ENCODE data around the gene EPHB2.
"Not testable (repeated sequence)": the region's sequence is repeated elsewhere in the genome, so short reads cannot be mapped to it uniquely, and the experiment has no call there.

Gene EPHB2

DNA sequence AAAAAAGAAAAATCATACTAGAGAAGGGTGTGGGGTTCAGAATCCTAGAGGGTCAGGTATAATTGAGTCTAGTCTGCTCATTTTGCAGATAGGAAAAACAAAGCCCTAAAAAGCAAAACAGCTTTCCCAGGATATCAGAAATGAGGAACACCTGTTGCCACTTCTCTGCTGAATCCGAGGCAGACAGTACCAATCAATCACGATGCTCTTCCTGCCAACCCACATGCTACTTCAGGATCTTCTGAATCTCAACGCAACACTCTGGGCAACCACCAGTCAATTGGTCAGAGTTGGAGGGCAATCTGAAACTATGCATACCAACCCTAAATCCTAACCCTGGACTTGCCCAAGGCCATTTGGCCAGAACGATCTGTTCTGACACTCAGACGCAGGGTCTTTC is 128.3 kb downstream of the EPHB2 start:
- DNase-seq (ENCODE audit: low read depth) = no peak

DNA sequence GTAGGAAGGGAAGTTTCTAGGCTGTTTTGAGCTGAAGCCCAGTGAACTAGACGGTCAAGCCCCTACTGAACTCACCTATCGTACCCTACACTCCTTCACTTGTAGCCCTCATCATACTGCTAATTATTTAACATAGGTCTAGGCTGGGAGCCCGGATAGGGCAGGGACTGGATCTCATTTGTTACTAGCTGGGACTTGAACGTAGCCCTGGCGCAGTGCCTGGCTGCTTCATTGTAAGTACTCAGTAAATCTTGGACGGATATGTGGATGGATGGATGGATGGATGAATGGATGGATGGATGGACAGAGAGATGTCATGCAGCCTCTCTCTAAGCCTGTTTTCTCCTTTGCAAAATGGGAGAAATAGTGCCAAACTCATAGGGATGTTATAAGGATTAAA is 129.2 kb downstream of the EPHB2 start:
- DNase-seq (ENCODE audit: low read depth) = no peak

DNA sequence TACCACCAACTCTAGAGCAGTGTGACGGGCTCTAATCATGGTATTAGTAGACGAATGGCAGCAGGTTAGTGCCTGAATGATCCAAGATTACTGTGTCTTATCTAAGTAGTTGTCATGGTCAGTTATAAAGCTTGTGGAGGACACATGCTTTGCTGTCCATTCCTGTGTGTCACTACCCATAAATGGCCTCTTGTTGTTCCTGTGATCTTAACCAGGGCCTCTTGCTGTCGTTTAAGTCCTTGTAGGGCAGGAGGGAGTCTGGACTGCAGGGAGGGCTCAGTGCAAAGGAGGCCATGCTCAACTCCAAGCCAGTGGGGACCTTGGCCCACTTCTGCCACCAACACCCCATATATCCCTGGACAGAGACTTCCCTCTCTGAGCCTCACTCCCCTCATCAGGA is 130.5 kb downstream of the EPHB2 start:
- no peak for DNase-seq (ENCODE audit: low read depth)

DNA sequence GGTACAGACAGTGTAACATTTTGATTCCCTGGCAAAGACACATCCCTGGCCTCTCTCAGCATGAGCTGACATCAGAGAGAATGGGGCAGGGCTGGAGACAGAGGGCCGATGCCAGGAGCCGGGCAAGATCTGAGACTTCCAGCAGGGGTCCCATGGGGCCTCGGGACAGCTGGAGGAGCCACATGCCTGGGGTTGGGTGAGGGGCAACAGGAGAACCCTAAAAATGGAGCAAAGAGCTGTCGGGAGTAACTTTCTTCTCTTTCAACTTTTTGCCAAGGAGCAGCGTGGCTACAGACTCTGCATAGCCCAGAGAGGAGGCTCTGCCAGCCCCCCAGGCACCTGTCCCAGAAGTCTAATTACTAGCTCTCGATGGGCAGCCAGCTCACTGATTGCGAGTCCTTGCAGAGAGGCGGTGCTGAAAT is 131.2 kb downstream of the EPHB2 start:
- DNase-seq (ENCODE audit: low read depth) = no peak

DNA sequence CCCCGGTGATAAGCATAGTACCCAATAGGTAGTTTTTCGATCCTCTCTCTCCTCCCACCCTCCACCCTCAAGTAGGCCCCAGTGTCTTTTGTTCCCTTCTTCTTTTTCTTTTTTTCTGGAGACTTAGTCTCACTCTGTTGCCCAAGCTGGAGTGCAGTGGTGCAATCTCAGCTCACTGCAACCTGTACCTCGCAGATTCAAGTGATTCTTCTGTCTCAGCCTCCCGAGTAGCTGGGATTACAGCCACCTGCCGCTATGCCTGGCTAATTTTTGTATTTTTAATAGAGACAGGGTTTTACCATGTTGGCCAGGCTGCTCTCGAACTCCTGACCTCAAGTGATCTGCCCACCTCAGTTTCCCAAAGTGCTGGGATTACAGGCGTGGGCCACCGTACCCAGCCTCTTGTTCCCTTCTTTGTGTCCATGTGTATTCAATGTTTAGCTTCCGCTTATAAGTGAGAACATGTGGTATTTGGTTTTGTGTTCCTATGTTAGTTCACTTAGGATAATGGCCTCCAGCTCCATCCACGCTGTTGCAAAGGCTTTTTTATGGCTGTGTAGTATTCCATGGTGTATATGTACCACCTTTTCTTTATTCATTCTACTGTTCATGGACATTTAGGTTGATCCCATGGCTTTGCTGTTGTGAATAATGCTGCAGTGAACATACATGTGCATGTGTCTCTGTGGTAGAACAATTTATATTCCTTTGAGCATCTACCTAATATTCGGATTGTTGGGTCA is 133.0 kb downstream of the EPHB2 start:
- DNase-seq (ENCODE audit: low read depth) = not testable (repeated sequence)

DNA sequence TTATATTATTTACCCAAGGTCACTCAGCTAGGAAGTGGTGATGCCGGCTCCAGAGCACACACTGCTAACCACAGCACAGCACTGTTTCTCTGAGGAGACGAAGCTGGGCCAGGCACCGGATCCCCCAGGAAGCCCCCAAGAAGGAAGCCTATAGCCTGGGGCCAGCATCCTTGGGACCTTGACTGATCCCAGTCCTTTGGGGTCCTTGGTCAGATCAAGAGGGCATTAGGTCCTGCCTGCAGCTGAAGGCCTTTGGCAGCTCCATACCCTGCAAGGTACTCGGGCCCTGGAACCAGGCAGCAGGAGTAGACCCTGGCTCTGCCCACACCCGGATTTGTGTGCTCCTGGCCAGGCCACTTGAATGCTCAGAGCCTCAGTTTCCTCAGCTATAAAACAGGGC is 134.0 kb downstream of the EPHB2 start:
- no peak for DNase-seq (ENCODE audit: low read depth)

DNA sequence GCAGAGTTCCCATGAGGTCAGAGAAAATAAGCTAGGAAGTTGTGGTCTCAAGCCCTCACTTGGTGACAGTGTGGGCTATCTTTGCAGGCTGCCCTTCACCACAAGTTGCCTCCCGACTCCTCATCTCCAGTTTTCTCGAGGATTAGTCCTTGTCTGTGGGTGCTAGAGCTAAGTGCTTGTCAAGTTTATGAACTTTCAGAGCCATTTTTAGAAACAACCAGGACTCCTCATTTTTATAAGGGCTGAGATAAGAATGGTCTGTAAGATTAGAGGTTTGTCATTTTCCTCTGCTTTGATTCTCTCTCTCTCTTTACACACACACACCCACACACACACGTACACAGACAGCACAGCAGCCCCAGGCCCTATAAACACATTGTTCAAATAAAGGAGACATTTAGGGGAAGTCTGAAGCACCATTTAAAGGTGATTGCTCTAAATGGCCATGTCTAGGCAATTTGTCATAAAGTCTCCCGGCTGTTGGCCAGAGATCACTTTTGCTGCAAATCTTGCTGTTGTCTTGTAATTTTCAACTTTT is 134.8 kb downstream of the EPHB2 start:
- no peak for DNase-seq (ENCODE audit: low read depth)

DNA sequence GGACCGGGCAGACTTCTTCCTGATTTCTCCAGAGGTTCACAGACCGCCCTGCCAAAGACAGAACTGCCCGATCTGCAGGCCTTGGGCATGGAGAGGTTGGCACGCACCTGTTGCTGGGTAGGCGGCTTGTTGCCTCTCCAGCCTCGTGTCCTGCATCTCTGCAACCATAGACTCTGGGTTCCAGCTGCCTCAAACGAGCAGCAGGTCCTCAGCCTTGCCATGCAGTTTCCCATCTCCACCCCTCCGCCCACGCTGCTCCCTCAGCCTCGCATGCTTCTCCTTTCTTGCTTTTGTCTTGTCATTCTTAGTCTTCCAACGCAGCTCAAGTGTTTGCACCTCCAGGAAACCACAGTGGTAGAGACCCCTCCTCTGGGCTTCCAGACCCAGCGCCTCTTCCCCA is 135.8 kb downstream of the EPHB2 start:
- DNase-seq (ENCODE audit: low read depth) = no peak

DNA sequence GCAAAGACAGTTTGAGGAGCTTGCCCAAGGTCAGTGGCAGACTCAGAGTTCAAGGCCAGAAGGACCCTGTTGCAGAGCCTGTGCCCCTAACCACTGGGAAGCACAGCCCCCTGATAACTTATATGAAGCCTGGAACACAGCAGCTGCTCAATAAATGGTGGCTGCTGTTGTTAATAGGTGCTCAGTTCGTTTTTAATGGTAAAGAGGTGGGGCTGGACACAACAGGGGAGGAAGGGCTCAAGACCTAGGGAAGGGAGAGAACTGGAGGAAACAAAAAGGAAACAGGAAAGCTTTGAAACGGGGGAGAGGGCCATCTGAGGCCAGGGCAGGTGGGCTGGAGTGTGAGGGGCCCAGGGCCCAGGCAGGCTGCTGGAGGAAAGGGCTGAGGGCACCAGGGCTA is 136.6 kb downstream of the EPHB2 start:
- no peak for DNase-seq (ENCODE audit: low read depth)

DNA sequence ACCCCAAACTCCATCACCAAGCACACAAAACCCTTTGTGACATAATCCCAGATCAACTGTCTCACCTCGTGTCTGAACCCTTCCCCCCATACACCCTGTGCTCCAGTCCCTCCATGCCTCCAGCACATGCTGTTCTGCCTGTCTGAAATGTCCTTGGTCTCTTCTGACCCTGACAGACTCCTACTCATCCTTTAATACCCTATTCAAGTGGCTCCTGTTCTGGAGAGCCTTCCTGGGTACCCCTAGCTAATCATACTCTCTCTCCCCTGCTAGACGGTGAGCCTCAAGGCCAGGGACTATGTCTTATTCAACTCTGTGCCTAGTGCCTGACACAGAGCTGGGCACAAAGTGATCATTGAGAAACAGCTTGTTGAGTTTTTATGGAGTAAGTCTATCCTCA is 137.1 kb downstream of the EPHB2 start:
- DNase-seq (ENCODE audit: low read depth) = no peak

DNA sequence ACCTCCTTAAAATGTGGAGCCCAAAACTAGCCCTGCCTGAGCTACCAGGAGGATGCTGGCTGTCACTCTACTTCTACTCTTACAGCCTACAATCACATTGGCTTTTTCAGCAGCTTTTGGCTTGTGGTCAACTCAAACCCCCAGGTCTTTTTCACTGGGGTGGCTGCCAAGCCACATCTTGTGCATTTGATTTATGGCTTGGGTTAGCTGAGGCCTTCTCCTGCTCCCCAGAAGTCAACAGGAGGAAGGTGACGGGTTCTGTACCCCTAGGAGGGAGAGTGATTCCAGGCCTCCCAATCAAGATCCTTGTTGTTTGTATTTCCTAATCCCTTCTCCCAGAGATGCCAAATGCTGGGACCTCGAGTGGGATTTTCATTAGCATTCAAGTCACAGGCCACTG is 137.8 kb downstream of the EPHB2 start:
- no peak for DNase-seq (ENCODE audit: low read depth)

DNA sequence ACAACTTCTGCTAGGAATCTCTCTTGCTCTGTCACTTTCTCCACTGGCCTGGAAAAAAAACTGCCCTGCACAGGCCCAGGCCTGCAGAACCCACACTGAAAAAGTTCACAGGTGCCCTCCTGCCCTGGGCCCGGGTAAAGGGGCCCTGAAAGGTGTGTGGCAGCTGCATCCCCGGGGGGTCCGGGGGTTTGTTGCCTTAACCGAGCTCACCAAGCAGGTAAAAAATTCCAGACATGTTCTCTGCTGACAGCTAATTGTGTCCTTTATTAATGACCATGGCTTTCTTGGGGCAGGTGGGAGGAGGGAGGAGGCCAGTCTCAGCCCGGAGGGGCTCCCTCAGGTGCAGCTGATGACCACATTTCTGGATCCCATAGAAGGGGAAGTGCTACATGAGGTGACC is 139.1 kb downstream of the EPHB2 start:
- DNase-seq (ENCODE audit: low read depth) = no peak

DNA sequence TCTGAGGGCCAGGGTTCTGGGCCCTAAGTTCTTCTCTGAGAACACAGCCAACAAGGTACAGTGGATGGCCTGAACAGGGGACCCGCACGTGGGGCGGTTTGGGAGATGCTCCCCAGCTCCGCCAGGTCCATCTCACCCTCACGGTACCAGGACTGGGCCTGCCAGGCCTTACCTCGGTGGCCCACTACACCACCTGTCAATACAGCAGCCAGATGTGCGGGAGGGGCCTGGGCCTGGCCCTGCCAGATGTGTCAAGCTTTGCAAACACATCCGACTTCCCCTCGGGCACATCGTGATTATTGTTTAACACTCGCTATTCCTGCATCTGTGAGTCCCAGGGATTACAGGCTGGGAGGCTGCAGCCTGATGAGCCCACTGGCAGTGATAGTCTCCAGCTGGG is 139.6 kb downstream of the EPHB2 start:
- DNase-seq (ENCODE audit: low read depth) = no peak

DNA sequence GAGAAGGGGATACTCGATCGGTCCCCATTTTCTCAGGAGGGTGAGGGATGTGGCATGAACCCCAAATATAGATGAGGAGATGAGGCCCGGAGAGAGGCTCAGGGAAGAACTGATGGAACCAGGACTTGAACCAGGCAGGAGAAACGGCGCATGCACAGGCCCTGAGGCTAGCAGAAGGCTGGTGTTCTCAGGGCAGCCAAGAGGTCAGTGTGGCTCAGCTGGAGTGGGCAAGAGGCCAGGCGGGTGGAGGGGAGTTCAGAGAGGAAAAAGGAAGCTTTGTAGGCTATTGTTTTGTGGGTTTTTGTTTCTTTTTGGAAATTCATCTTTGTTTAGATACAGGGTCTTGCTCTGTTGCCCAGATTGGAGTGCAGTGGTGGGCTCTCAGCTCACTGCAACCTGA is 140.0 kb downstream of the EPHB2 start:
- DNase-seq (ENCODE audit: low read depth) = no peak

DNA sequence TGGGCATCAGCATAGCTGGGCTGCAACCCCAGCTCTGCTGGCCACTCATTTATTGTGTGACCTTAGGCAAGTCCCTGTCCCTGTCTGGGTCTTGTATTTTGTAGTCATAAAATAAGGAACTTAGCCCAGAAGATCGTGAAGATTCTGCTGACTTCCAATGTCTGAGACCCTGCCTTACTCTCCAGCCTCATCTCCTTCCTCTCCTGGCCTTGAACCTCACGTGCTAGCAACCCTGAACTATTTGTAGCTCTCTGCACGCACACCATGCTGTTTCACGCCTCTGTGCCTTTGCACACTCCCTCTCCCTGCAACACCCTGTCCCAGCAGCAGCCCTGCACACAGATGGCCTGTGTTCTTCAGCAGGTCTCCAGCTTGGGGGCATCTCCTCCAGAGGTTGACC is 140.9 kb downstream of the EPHB2 start:
- DNase-seq (ENCODE audit: low read depth) = no peak

DNA sequence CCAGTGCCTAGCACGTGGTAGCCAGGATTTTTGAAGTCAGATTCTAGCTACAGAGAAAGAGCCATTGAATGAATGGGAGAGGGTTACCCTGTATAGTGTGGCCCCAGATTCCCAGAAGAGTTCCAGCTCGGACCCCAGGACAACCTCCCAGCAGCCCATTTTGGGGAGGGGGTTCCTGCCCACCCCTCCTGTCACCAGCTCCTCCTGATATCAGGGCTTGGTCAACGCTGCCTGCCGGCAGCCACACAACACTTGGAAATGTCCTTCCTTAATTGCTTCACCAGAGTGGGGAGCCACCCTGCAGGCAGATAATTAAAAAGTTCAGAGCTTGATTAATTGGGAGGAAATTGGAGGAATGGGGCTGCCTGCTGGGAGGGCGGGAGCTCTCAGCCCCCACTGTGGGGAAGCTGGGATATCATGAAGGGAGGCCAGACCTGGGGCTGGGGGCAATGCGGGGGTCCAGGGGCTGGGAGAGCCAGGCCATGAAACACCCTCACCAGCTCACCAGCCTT is 141.6 kb downstream of the EPHB2 start:
- no peak for DNase-seq (ENCODE audit: low read depth)

DNA sequence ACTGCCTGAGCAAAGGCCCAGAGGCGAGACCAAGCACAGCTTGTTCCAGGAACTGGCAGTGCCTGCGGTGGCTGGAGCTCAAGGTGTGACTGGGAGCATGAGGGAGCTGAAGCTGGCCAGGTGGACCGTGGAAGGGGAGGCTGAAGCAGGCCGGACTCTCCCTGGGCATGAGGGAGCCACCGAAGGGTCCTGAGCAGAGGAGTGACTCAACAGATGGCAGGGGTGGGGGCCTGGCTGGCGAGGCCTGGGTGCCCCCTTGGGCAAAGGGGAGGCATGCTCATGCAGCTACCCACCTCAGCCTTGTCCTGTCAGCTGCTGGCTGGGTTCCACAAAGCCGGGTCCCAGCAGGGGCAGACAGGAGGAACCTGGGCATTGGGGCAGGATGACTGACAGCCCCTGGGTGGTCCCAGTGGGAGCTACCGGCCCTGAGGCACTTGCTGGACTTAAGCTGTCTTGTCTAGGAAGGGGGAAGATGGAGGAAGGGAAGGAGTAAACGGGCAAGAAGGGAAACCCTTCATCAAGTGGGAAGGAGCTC is 143.1 kb downstream of the EPHB2 start:
- no peak for DNase-seq (ENCODE audit: low read depth)

DNA sequence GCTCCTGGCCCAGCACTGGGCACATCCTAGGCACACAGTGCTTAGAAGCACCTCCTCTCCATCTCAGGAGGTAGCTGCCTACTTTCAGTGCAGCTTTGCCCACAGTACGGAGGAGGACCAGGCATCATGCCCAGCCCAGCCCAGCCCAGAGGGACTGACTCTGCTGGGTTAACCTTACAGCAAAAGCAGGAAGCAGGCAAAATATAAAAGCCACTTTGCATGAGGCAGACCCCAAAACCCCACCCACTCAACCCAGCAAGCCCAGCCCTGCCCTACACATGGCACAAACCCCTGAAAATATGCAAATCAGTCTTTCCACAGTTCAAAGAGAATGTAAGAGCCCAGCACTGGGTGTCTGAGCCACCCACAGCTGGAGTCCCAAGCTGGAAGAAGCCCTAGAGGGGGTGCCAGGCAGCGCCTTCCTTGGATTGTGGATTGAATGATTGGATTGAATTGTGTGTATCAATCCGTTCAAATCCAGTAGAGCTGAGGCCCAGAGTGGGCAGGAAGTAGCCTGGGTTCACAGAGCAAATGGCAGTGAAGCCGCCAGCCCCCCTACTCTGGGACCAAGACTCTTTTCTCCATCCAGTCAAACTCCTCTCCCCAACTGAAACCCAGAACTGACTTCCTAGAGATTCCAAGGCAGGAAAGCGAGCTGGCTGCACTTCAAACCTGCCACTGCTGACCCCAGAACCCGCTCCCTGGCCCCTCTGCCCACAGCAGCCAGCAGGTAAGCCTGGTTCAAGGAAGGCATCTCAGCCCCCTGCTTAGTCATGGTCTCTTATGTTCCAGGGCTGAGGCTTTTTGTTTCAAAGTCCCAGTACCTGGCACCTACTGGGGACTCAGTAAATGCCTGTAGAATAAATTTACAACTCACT is 144.3 kb downstream of the EPHB2 start:
- no peak for DNase-seq (ENCODE audit: low read depth)

DNA sequence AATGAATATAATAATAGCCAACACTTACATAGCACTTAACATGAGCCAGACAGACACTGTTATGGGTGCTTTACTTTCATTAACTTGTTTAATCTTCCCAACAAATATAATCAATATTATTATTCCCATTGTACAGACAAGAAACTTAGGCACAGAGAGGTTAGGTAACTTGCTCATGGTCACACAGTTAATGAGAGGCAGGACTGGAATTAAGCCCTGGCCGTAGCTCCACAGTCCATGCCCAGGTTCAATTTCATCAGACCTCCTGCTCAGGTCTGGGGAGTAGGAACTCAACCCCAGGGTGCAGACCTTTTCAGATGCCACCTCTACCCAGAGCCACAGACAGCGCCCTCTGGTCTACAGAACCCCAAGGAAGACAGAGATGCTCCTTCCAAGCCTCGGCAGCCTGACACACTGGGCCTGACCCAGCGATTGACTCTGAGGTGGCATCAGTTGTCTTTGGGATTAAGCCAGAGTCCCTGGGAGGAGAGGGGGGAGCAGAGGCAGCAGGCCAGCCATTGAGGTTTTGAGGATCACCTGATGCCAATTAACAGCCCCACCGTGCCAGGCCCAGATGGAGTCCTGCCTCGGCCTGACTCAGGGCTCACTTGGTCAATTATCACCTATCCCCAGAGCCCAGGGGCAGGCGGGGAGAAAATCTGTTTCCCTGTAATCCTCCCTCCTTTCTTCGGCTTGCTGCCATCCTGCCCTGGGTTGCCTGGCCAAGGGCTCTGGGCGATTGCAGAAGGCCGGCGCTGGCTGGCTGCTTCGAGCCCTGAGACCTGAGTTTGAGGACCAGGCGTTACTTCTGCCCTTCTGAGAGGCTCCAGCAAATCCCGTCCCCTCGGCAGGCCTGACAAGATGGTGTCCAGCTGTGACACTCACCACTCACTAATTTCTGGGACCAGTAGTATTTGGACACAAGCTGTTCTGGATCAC is 145.3 kb downstream of the EPHB2 start:
- no peak for DNase-seq (ENCODE audit: low read depth)

DNA sequence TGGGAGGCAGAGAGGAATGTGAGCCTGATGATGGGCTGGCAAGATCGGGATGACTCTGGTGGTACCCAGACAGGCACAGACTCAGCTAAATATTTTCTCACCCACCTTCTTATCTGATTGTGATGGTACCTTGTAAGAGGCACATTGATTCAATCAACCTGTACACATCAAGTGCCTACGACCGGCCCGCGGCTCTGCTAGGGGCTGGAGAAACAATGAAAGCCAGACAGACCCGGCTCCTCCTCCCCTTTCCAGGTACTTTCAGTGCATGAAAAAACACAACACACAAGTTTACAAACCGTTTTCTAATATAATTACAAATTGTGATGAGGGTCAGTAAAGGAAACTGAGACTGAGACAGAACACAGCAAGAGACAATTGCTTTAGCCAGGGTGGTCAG is 147.0 kb downstream of the EPHB2 start:
- DNase-seq (ENCODE audit: low read depth) = no peak

DNA sequence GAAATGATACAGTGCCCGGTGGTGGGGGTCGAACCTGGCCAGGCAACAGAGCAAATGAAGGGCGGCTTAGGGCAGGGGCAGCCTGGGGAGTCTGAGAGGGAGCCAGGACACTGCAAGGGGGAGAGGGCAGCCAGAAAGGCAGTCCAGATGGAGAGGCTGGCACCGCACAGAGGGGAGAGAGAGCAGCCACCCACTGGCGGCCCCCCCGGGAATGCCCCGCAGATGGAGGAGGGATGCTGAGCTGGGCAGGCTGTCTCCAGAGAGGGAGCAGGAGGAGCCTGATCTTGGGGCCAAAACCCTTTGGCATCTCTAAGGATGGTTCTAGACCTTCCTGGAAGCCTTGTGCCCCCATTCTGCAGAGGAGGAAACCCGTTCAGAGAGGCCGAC is 149.8 kb downstream of the EPHB2 start:
- DNase-seq (ENCODE audit: low read depth) = no peak
